ENCODE data around the gene MBOAT7. TPM values are rescaled to one million over a fixed set of nuclear protein-coding genes. Genes with fewer than 3 reads are reported as not detected.

Gene MBOAT7
- total RNA-seq, 2 experiments from 2014 or later: 18.1 to 25.0 TPM

GRCh38 chr19:54203151-54203611 lies 13.8 kb upstream of the MBOAT7 start:
- CTCF ChIA-PET (ENCODE audit: unreplicated experiment): no interaction called here
- no TSS peak for BruUV-seq (replicated peaks)
- Histone ChIP-seq H3K4me2 (ENCODE audit: low read length) (peak overlapping the region; percentile 92), H3K79me2 (ENCODE audit: insufficient read depth, low read depth, low read length) (peaks cover 74% of the 10 kb centered on the region), H3K36me3 (ENCODE audit: insufficient read depth, low read length) (peaks cover 75% of the 10 kb centered on the region), H3K27ac (ENCODE audit: low read depth, low read length, poor library complexity, severe bottlenecking) (peak overlapping the region; percentile 80), H3K9me2 (ENCODE audit: insufficient read depth, low read length) (no peaks in the 10 kb centered on the region), H3K4me1 (ENCODE audit: insufficient read depth, low read length, poor library complexity, severe bottlenecking) (peaks cover 77% of the 10 kb centered on the region), H2AFZ (ENCODE audit: low read length) (no peak overlapping the region), H4K20me1 (ENCODE audit: insufficient read depth, low read length) (peaks cover 60% of the 10 kb centered on the region), H3K9me3 (ENCODE audit: low read length) (no peaks in the 10 kb centered on the region), H3K4me3 (ENCODE audit: low read depth, low read length, poor library complexity, severe bottlenecking) (peak overlapping the region; percentile 84)
- POLR2A ChIA-PET: no interaction called here
- peak; percentile 47 for DNase-seq (ENCODE audit: low spot score)
- intact Hi-C loops (cut with micrococcal nuclease; ENCODE audit: unreplicated experiment): no loop called here
- TF ChIP-seq CTCF (conservative IDR thresholded peaks at IDR 0.05; ENCODE audit: low read length) (no peak), EZH2phosphoT487 (IDR thresholded peaks at IDR 0.05; ENCODE audit: borderline replicate concordance, low read depth, low read length) (no peak)

GRCh38 chr19:54201980-54202379 lies 12.6 kb upstream of the MBOAT7 start:
- peak overlapping the region; percentile 84 for H3K4me3 ChIP-seq (ENCODE audit: low read depth, low read length, poor library complexity, severe bottlenecking)
- no TSS peak for BruUV-seq (replicated peaks)
- H4K20me1 ChIP-seq (ENCODE audit: insufficient read depth, low read length): peaks cover 60% of the 10 kb centered on the region

More at GRCh38 chr19:54201980-54202379, 12.6 kb upstream of the MBOAT7 start:
- Histone ChIP-seq H3K4me2 (ENCODE audit: low read length) (peak overlapping the region; percentile 92), H3K4me1 (ENCODE audit: insufficient read depth, low read length, poor library complexity, severe bottlenecking) (peaks cover 68% of the 10 kb centered on the region), H2AFZ (ENCODE audit: low read length) (no peak overlapping the region), H3K79me2 (ENCODE audit: insufficient read depth, low read depth, low read length) (peaks cover 73% of the 10 kb centered on the region), H3K27ac (ENCODE audit: low read depth, low read length, poor library complexity, severe bottlenecking) (peak overlapping the region; percentile 80), H3K9me3 (ENCODE audit: low read length) (no peaks in the 10 kb centered on the region), H3K36me3 (ENCODE audit: insufficient read depth, low read length) (peaks cover 63% of the 10 kb centered on the region), H3K9me2 (ENCODE audit: insufficient read depth, low read length) (no peaks in the 10 kb centered on the region)
- intact Hi-C loops (cut with micrococcal nuclease; ENCODE audit: unreplicated experiment): no loop called here
- ChIA-PET POLR2A (interaction anchor here (2.1 kb wide), 1 partner anchor 12 kb away, joined by 5 read pairs; the partner anchor contains the start of gene MBOAT7), CTCF (ENCODE audit: unreplicated experiment) (no interaction called here)
- TF ChIP-seq CTCF (conservative IDR thresholded peaks at IDR 0.05; ENCODE audit: low read length) (no peak), EZH2phosphoT487 (IDR thresholded peaks at IDR 0.05; ENCODE audit: borderline replicate concordance, low read depth, low read length) (no peak)
- peak; percentile 45 for DNase-seq (ENCODE audit: low spot score)
